Panc1 (cell line): Measurements from ENCODE around the gene TMCO2.

Experiments
- POLR2AphosphoS5 ChIP-seq: IDR thresholded peaks from 2 replicates; pipeline ENCODE4 v1.6.1; 2012; ENCODE audit warnings: mild to moderate bottlenecking, low read depth, low read length, moderate library complexity
- TF ChIP-seq, protein P1 (sequence below): fragments of 450-650 bp; IDR thresholded peaks from 2 replicates; pipeline ENCODE4 v1.5.1; 2017; ENCODE audit warnings: mild to moderate bottlenecking

GRCh38 chr1:40270152-40270834 is 22.6 kb downstream of the TMCO2 start:
- TF ChIP-seq, protein P1, sequence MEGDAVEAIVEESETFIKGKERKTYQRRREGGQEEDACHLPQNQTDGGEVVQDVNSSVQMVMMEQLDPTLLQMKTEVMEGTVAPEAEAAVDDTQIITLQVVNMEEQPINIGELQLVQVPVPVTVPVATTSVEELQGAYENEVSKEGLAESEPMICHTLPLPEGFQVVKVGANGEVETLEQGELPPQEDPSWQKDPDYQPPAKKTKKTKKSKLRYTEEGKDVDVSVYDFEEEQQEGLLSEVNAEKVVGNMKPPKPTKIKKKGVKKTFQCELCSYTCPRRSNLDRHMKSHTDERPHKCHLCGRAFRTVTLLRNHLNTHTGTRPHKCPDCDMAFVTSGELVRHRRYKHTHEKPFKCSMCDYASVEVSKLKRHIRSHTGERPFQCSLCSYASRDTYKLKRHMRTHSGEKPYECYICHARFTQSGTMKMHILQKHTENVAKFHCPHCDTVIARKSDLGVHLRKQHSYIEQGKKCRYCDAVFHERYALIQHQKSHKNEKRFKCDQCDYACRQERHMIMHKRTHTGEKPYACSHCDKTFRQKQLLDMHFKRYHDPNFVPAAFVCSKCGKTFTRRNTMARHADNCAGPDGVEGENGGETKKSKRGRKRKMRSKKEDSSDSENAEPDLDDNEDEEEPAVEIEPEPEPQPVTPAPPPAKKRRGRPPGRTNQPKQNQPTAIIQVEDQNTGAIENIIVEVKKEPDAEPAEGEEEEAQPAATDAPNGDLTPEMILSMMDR = no peak
- no peak for TF ChIP-seq POLR2AphosphoS5
